ENCODE measurements around the gene CPNE9. TPM values are rescaled to one million over a fixed set of nuclear protein-coding genes. Genes with fewer than 3 reads are reported as not detected.

CPNE9 gene
- polyA plus RNA-seq, 1 of the 3 experiments (the other 2 are of a cell fraction), result 0.03 TPM

GRCh38 chr3:9681723-9682081 is 21.9 kb upstream of the CPNE9 start (continued):
- TF ChIP-seq REST (IDR thresholded peaks at IDR 0.05; ENCODE audit: low read depth, low read length) (no peak), POLR2AphosphoS5 (IDR thresholded peaks at IDR 0.05; ENCODE audit: low read depth, low read length) (no peak), ZBTB33 (IDR thresholded peaks at IDR 0.05; ENCODE audit: borderline replicate concordance, low read depth) (no peak), SIN3A (IDR thresholded peaks at IDR 0.05; ENCODE audit: borderline replicate concordance, low read depth, low read length) (no peak), IRF3 (IDR thresholded peaks at IDR 0.05; ENCODE audit: low read depth, low read length) (no peak), JUND (IDR thresholded peaks at IDR 0.05) (no peak), PBX3 (IDR thresholded peaks at IDR 0.05) (no peak)

- peaks cover 4 to 93% of the 10 kb centered on the region in 2 experiments for H3K36me3 ChIP-seq (replicated peaks in 1 of 2; ENCODE audit: control insufficient read depth in 1 of 2, insufficient read depth in 2 of 2, low read length in 1 of 2)
- no peaks in the 10 kb centered on the region for H4K20me1 ChIP-seq (ENCODE audit: insufficient read depth)
- H3K9me3 ChIP-seq, result no peaks in the 10 kb centered on the region
- no peak overlapping the region for H3K27ac ChIP-seq (ENCODE audit: low read depth in 2 of 2, low read length in 1 of 2)
- H3K9me2 ChIP-seq, result no peaks in the 10 kb centered on the region
- TF ChIP-seq MAX (IDR thresholded peaks at IDR 0.05; ENCODE audit: low read depth) (no peak), RFX5 (IDR thresholded peaks at IDR 0.05; ENCODE audit: low read length) (no peak), EZH2phosphoT487 (IDR thresholded peaks at IDR 0.05; ENCODE audit: borderline replicate concordance, low read depth) (no peak), FOSL2 (IDR thresholded peaks at IDR 0.05; ENCODE audit: borderline replicate concordance, low read depth) (no peak), RXRA (IDR thresholded peaks at IDR 0.05; ENCODE audit: borderline replicate concordance, low read depth) (no peak), MXI1 (IDR thresholded peaks at IDR 0.05; ENCODE audit: low read depth, low read length) (no peak), FOXJ3 (CRISPR knock-in tag; IDR thresholded peaks at IDR 0.05) (no peak), MEF2A (IDR thresholded peaks at IDR 0.05; ENCODE audit: borderline replicate concordance, low read depth) (no peak)
- no peaks in the 10 kb centered on the region for H3F3A ChIP-seq (replicated peaks; ENCODE audit: insufficient read depth)
- ChIA-PET CTCF (interaction anchor here (1.3 to 1.4 kb wide), 2 partner anchors 9 to 329 kb away, joined by 3 read pairs; no protein-coding TSS in a partner anchor), POLR2A (no interaction called here)
- no peak overlapping the region for H3K4me2 ChIP-seq
- H3K9ac ChIP-seq, result no peak overlapping the region
- no peak overlapping the region for H3K4me3 ChIP-seq (ENCODE audit: low read depth in 2 of 2, low read length in 1 of 2)
- H3K27me3 ChIP-seq (ENCODE audit: insufficient read depth), result no peaks in the 10 kb centered on the region
- DNase-seq, result no peak
- 95% methylated on average over 6 of the region's 6 CpGs for WGBS (ENCODE audit: low lambda C conversion rate)
- no peak overlapping the region for H2AFZ ChIP-seq (ENCODE audit: low read depth)
- no peaks in the 10 kb centered on the region for H3K79me2 ChIP-seq (ENCODE audit: insufficient read depth)
- H3K4me1 ChIP-seq (ENCODE audit: control insufficient read depth in 1 of 2, insufficient read depth in 2 of 2, low read depth in 1 of 2, low read length in 1 of 2), result no peaks in the 10 kb centered on the region
Observed at GRCh38 chr3:9682096-9682495, 21.5 kb upstream of the CPNE9 start.
